Stimulated activated CD8-positive, alpha-beta memory T cell treated with anti-CD3 and anti-CD28 coated beads, Interleukin-15, amount 100 ng/mL, for 1 hour (primary cell): ENCODE data around the gene NOL4.
"Not testable (repeated sequence)": the region's sequence is repeated elsewhere in the genome, so short reads cannot be mapped to it uniquely, and the experiment has no call there.

Experiments used
- DNase-seq: peaks from one replicate; pipeline ENCODE4 v3.0.0-alpha.2; 2020; ENCODE audit warnings: low read depth

Gene NOL4

GRCh38 chr18:34224423-34225217 lies at the start of gene NOL4:
Gene NOL4, minus strand, starts transcription at chr18:34224913. Its CDS starts 1,660 bp downstream, at chr18:34223253.
- DNase-seq: no peak

GRCh38 chr18:34266029-34266428 lies 41.3 kb upstream of the NOL4 start:
- not testable (repeated sequence) for DNase-seq

GRCh38 chr18:34261865-34262780 lies 37.4 kb upstream of the NOL4 start:
- no peak for DNase-seq

GRCh38 chr18:34258176-34258575 lies 33.5 kb upstream of the NOL4 start:
- no peak for DNase-seq

GRCh38 chr18:34251919-34252318 lies 27.2 kb upstream of the NOL4 start:
- DNase-seq: no peak

- DNase-seq: no peak
These were observed 24.0 kb upstream of the NOL4 start for GRCh38 chr18:34248727-34249126.

GRCh38 chr18:34242739-34243138 lies 18.0 kb upstream of the NOL4 start:
- no peak for DNase-seq

GRCh38 chr18:34233781-34234388 lies 9.2 kb upstream of the NOL4 start:
- DNase-seq: not testable (repeated sequence)

GRCh38 chr18:34225218-34225553 lies 473 bp upstream of the NOL4 start:
- no peak for DNase-seq

GRCh38 chr18:34223893-34224422 lies 755 bp downstream of the NOL4 start:
- no peak for DNase-seq

GRCh38 chr18:34223164-34223892 lies 1.4 kb downstream of the NOL4 start:
- DNase-seq: no peak

GRCh38 chr18:34222307-34223163 lies 2.2 kb downstream of the NOL4 start:
- DNase-seq: no peak

GRCh38 chr18:34221971-34222306 lies 2.8 kb downstream of the NOL4 start:
- DNase-seq: no peak

GRCh38 chr18:34220081-34220815 lies 4.5 kb downstream of the NOL4 start:
- DNase-seq: no peak

GRCh38 chr18:34219651-34220050 lies 5.1 kb downstream of the NOL4 start:
- DNase-seq: no peak

- DNase-seq: no peak
These were observed 12.2 kb downstream of the NOL4 start for GRCh38 chr18:34212511-34212910.

- no peak for DNase-seq
These were observed 17.3 kb downstream of the NOL4 start for GRCh38 chr18:34207344-34207851.

- no peak for DNase-seq
These were observed 20.8 kb downstream of the NOL4 start for GRCh38 chr18:34203866-34204265.

GRCh38 chr18:34196256-34196655 lies 28.5 kb downstream of the NOL4 start:
- no peak for DNase-seq

GRCh38 chr18:34194239-34194638 lies 30.5 kb downstream of the NOL4 start:
- no peak for DNase-seq
